ENCODE results near the gene DLST. TPM values are rescaled to one million over a fixed set of nuclear protein-coding genes. Genes with fewer than 3 reads are reported as not detected.

DLST gene
- total RNA-seq, 1 donor from 2014 or later = 48.2 TPM

DNA sequence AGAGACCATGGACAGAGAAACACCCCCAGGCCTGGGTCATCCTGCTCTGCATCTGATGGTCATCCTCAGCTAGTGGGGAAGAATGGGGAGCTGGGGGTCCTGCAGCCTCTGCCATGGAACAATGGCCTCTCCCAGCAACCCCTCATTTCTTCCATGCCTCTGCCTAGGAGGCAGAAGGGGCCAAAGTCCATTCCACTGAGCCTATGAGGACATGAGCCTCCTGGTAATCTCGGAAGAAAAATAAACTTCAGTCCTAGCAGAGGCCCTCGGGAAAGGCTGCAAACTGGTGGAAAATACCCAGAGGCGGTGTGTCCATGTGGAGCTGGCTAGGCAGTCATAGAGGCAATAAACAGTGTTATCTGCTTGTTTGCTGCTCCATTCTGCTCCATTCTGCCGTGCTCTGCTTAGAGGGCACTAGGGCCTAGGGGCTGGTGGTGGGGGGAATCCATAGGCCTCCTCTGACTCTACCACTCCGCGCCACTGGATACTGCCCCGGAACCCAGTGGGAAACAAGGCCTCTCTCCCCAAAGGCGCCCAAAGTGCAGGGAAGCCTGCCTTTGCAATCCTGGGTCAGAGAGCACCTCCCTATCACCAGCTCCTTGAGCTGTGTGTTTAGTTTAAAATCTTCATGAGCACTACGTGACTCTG lies 69.2 kb downstream of the DLST start:
- no peak for FAIRE-seq
- H3K36me3 ChIP-seq (ENCODE audit: control insufficient read depth, insufficient read depth, low read length) = peaks cover 17% of the 10 kb centered on the region
- H3K27me3 ChIP-seq (ENCODE audit: control insufficient read depth, insufficient read depth, low read length) = no peaks in the 10 kb centered on the region
- no peak for TF ChIP-seq CTCF (IDR thresholded peaks at IDR 0.05; ENCODE audit: insufficient read depth, low read length, severe bottlenecking)
- H3K4me3 ChIP-seq (ENCODE audit: low read depth, low read length) = no peak overlapping the region
- DNase-seq (ENCODE audit: low read depth) = no peak

DNA sequence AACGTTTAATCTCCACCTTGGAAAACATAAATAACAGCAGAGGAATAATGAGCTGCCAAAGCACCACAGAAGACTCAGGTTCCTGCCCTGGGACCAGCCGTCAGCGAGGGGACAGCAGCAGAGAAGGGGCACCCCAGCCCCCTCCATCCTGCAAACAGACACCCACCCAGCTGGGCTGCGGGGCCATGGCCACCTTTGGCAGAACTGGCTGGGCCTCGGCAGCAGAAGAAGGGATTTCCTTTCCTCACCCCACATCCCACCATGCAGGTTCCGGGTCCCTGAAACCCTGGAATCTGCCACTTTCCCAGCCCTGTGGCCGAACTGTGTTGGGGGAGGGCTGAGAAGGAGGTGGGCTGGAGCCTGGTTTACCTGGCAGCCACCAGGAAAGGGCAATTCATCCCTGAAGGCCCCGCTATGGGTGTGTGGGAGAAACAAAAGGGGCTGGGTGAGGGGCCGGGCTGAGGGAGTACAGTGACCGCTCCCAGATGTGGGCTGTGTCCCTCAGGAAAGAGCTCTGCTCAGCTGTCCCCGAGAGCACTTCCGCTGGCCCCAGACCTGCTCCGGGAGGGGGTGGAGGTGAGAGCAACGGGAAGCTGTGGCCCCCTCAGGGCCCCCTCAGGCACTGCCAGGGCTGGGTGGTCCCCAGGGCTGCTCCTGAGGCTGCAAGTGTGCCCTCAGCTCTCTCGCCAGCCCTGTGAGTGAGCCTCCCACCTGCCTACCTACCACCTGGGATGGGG lies 69.9 kb downstream of the DLST start:
- no peak for DNase-seq (ENCODE audit: low read depth)
- no peak for TF ChIP-seq CTCF (IDR thresholded peaks at IDR 0.05; ENCODE audit: insufficient read depth, low read length, severe bottlenecking)
- H3K4me3 ChIP-seq (ENCODE audit: low read depth, low read length) = no peak overlapping the region
- H3K36me3 ChIP-seq (ENCODE audit: control insufficient read depth, insufficient read depth, low read length) = peaks cover 16% of the 10 kb centered on the region
- H3K27me3 ChIP-seq (ENCODE audit: control insufficient read depth, insufficient read depth, low read length) = no peaks in the 10 kb centered on the region
- no peak for FAIRE-seq

DNA sequence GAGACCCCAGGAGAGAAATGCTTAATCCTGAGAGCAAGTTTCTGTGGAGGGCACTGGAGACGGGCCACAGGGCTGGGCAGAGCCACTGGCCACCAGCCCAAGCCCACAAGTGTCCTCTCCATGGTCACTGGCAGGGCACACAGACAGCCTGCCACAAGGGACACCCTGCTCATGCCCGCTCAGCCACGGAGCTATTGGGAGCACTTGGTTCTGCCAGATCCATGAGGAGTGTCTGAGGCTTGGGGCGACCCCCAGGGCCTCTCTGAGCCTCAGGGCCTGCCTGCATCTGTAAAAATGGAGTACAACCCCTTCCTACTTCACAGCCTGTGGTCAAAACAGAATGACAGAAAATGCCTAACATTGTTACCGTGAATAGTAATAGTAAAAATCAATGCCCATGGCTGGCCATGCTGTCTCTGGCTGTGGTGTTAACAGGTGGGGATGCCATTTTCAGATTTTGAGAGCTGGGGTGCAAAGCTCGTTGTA lies 70.5 kb downstream of the DLST start:
- Histone ChIP-seq H3K4me3 (ENCODE audit: low read depth, low read length) (no peak overlapping the region), H3K27me3 (ENCODE audit: control insufficient read depth, insufficient read depth, low read length) (no peaks in the 10 kb centered on the region), H3K36me3 (ENCODE audit: control insufficient read depth, insufficient read depth, low read length) (peaks cover 16% of the 10 kb centered on the region)
- DNase-seq (ENCODE audit: low read depth) = no peak
- no peak for FAIRE-seq
- no peak for TF ChIP-seq CTCF (IDR thresholded peaks at IDR 0.05; ENCODE audit: insufficient read depth, low read length, severe bottlenecking)

- peak; percentile 66 for TF ChIP-seq CTCF (IDR thresholded peaks at IDR 0.05; ENCODE audit: insufficient read depth, low read length, severe bottlenecking)
- peak overlapping the region; percentile 64 for H3K4me3 ChIP-seq (ENCODE audit: low read depth, low read length)
- H3K27me3 ChIP-seq (ENCODE audit: control insufficient read depth, insufficient read depth, low read length) = no peaks in the 10 kb centered on the region
- DNase-seq (ENCODE audit: low read depth) (peak; percentile 82), FAIRE-seq (peak; percentile 72)
- peaks cover 13% of the 10 kb centered on the region for H3K36me3 ChIP-seq (ENCODE audit: control insufficient read depth, insufficient read depth, low read length)
Measured at GRCh38 chr14:74952697-74953484, 71.2 kb downstream of the DLST start.

Other genes starting within 250 kb of the DLST start
- 16.6 and 19.6 TPM in 2 replicates for gene AREL1, start 168.8 kb upstream of the DLST start, total RNA-seq
- 34.2 and 39.0 TPM in 2 replicates for gene FCF1, start 168.8 kb upstream of the DLST start, total RNA-seq
- 17.4 and 19.6 TPM in 2 replicates for gene YLPM1, start 118.6 kb upstream of the DLST start, total RNA-seq
- not detected in 2 replicates for gene PROX2, start 5.8 kb upstream of the DLST start, total RNA-seq
- 1.5 and 6.1 TPM in 2 replicates for gene RPS6KL1, start 41.3 kb downstream of the DLST start, total RNA-seq
- gene PGF, start 73.7 kb downstream of the DLST start, total RNA-seq = 52.1 and 56.6 TPM in 2 replicates
- gene EIF2B2, start 121.0 kb downstream of the DLST start, total RNA-seq = 60.6 and 83.7 TPM in 2 replicates
- gene MLH3, start 169.6 kb downstream of the DLST start, total RNA-seq = 18.3 and 24.0 TPM in 2 replicates
- gene ACYP1, start 182.1 kb downstream of the DLST start, total RNA-seq = 4.5 and 9.9 TPM in 2 replicates
- 0.53 and 0.90 TPM in 2 replicates for gene ZC2HC1C, start 187.7 kb downstream of the DLST start, total RNA-seq
- 26.3 and 34.3 TPM in 2 replicates for gene NEK9, start 245.1 kb downstream of the DLST start, total RNA-seq